K562 (cell line): ENCODE results near the gene TRIM38. TPM values are rescaled to one million over a fixed set of nuclear protein-coding genes. Genes with fewer than 3 reads are reported as not detected.
A peak's percentile ranks its signal among the peaks of the same experiment; 100 is the strongest.

Experiments used
- ATAC-seq: fragments of 200-7000 bp; cut with Tn5 transposase; 3 replicates; pipeline ENCODE4 v1.9.1; 2020; ENCODE audit warnings: moderate library complexity
- BruUV-seq: library from RNA; stranded (reverse); fragments of 400-500 nt; replicated peaks from 2 replicates; lab custom pipeline; 2021; lab: Mats Ljungman, UMichigan
- CTCF ChIA-PET: fragments of 300-600 bp; formaldehyde crosslinking; extraction: SDS; loops from one replicate; lab custom pipeline; 2021; ENCODE audit warnings: low intra/inter-chr PET ratio; lab: Yijun Ruan, JAX
- POLR2A ChIA-PET: fragments of 300-600, 350-650 bp; sonication (Branson Sonifier 250); formaldehyde crosslinking; extraction: SDS; loops from one replicate; lab custom pipeline; 2021; ENCODE audit warnings: antibody characterized with exemption, inconsistent platforms; lab: Yijun Ruan, JAX
- DNase-seq, 4 experiments: peaks; one replicate each; pipeline versions ENCODE4 v3.0.0 to v3.0.0-alpha.2; 2011 to 2018; ENCODE audit warnings: low spot score in 3 of 4, mixed read lengths in 3 of 4; ENCODE audit errors: extremely low read depth in 1 of 4
- FAIRE-seq: peaks from 2 replicates; lab custom pipeline; 2011; peaks lifted over from hg19 to GRCh38; lab: Jason Lieb, UNC
- H2AFZ ChIP-seq: 2 replicates; pipeline ENCODE4 v1.6.0; 2011; ENCODE audit warnings: low read depth, low read length, control low read depth, inconsistent platforms
- H3K27ac ChIP-seq: fragments of 200-600 bp; 3 replicates; pipeline ENCODE4 v1.8.0; 2011; ENCODE audit warnings: low read depth, mild to moderate bottlenecking, control low read depth, inconsistent platforms, low read length, moderate library complexity, mixed read lengths; ENCODE audit errors: extremely low read depth
- H3K27me3 ChIP-seq, 2 experiments: fragments of 300-600 bp in 1 of 2; 2 replicates in 1 of 2; 3 replicates in 1 of 2; pipeline versions ENCODE4 v1.6.0 to v1.8.0; 2011; ENCODE audit warnings: inconsistent platforms in 2 of 2, low read length in 2 of 2, mild to moderate bottlenecking in 1 of 2, mixed read lengths in 1 of 2, moderate library complexity in 1 of 2; ENCODE audit not compliant: control insufficient read depth in 2 of 2, insufficient read depth in 2 of 2
- H3K36me3 ChIP-seq: fragments of 300-600 bp; 3 replicates; pipeline ENCODE4 v1.8.0; 2011; ENCODE audit warnings: mild to moderate bottlenecking, low read length, inconsistent platforms; ENCODE audit not compliant: control insufficient read depth, insufficient read depth
- H3K4me1 ChIP-seq, 2 experiments: fragments of 200-600 bp in 1 of 2; replicated peaks in 1 of 2; 2 replicates in 1 of 2; 3 replicates in 1 of 2; pipeline versions ENCODE4 v1.5.1 to v1.8.0; 2011; ENCODE audit warnings: inconsistent platforms in 2 of 2, low read length in 2 of 2, mild to moderate bottlenecking in 1 of 2, mixed read lengths in 1 of 2, moderate library complexity in 1 of 2; ENCODE audit not compliant: control insufficient read depth in 2 of 2, insufficient read depth in 2 of 2
- H3K4me2 ChIP-seq: 2 replicates; pipeline ENCODE4 v1.6.1; 2011; ENCODE audit warnings: low read length, control low read depth, inconsistent platforms, mixed read lengths; ENCODE audit not compliant: insufficient read depth
- H3K4me3 ChIP-seq: fragments of 200-600 bp; sonication (generic), shearing (Covaris generic); 2 replicates; pipeline ENCODE4 v1.5.1; 2016; ENCODE audit warnings: control low read depth, inconsistent platforms
- H3K79me2 ChIP-seq: fragments of 200-600 bp; 3 replicates; pipeline ENCODE4 v1.8.0; 2011; ENCODE audit warnings: low read length, inconsistent platforms; ENCODE audit not compliant: control insufficient read depth, insufficient read depth
- H3K9ac ChIP-seq, 2 experiments: 2 replicates each; pipeline versions ENCODE4 v1.6.0 to v1.6.1; 2011; ENCODE audit warnings: low read depth in 2 of 2, low read length in 2 of 2, control low read depth in 1 of 2, inconsistent platforms in 1 of 2, mild to moderate bottlenecking in 1 of 2, mixed read lengths in 1 of 2; ENCODE audit not compliant: insufficient read depth in 1 of 2
- H3K9me1 ChIP-seq: one replicate; pipeline ENCODE4 v1.6.0; 2011; ENCODE audit warnings: inconsistent platforms, mild to moderate bottlenecking, low read length, moderate library complexity; ENCODE audit not compliant: control insufficient read depth, insufficient read depth
- H3K9me3 ChIP-seq: replicated peaks from 2 replicates; pipeline ENCODE4 v1.5.1; 2011; ENCODE audit warnings: low read depth, low read length, inconsistent platforms; ENCODE audit not compliant: control insufficient read depth, insufficient read depth
- H4K20me1 ChIP-seq: replicated peaks from 2 replicates; pipeline ENCODE4 v1.6.1; 2011; ENCODE audit warnings: low read length, inconsistent platforms, mixed read lengths; ENCODE audit not compliant: control insufficient read depth, insufficient read depth
- ADNP ChIP-seq: fragments of 200-800 bp; sonication (Bioruptor generic); IDR thresholded peaks from 2 replicates; pipeline ENCODE4 v1.6.1; 2016; ENCODE audit warnings: missing genetic modification characterization, missing compliant biosample characterization
- ETV6 ChIP-seq, 3 experiments: fragments of 150-350 bp in 1 of 3; sonication (generic) in 1 of 3; formaldehyde crosslinking in 1 of 3; IDR thresholded peaks; 2 replicates each; pipeline versions ENCODE4 v1.6.1 to v1.8.0; 2014 to 2022; ENCODE audit warnings: borderline replicate concordance in 2 of 3, low read depth in 2 of 3, antibody characterized with exemption in 1 of 3, low read length in 1 of 3, mild to moderate bottlenecking in 1 of 3, missing genetic modification reagents in 1 of 3
- FOSL1 ChIP-seq: fragments of 200-800 bp; sonication (Bioruptor generic); conservative IDR thresholded peaks from 2 replicates; pipeline ENCODE4 v1.6.1; 2016; ENCODE audit warnings: missing genetic modification characterization, missing compliant biosample characterization
- HMGN3 ChIP-seq: IDR thresholded peaks from 2 replicates; pipeline ENCODE4 v1.6.1; 2011; ENCODE audit warnings: borderline replicate concordance, low read depth, mild to moderate bottlenecking, mixed read lengths, low read length; ENCODE audit not compliant: insufficient read length; ENCODE audit errors: extremely low read depth
- MAZ ChIP-seq, 2 experiments: fragments of 450-650 bp in 1 of 2; sonication (generic) in 1 of 2; formaldehyde crosslinking; IDR thresholded peaks in 1 of 2; conservative IDR thresholded peaks in 1 of 2; 2 replicates each; pipeline versions ENCODE4 v1.4.0 to v1.5.0; 2020; ENCODE audit warnings: mild to moderate bottlenecking in 1 of 2, missing genetic modification reagents in 1 of 2
- MEF2A ChIP-seq: IDR thresholded peaks from 2 replicates; pipeline ENCODE4 v1.6.1; 2011; ENCODE audit warnings: low read depth, mild to moderate bottlenecking, low read length, moderate library complexity; ENCODE audit not compliant: control insufficient read depth
- RAD51 ChIP-seq: fragments of 450-650 bp; IDR thresholded peaks from 2 replicates; pipeline ENCODE4 v1.7.1; 2016; ENCODE audit warnings: low read depth, mild to moderate bottlenecking, borderline replicate concordance
- RBM39 ChIP-seq: fragments of 200-400 bp; formaldehyde crosslinking; optimal IDR thresholded peaks from 2 replicates; pipeline ENCODE3; 2018; ENCODE audit warnings: low read depth, low read length
- SMARCA4 ChIP-seq: fragments of 450-650 bp; IDR thresholded peaks from 2 replicates; pipeline ENCODE4 v1.6.1; 2016
- SRSF9 ChIP-seq: fragments of 200-400 bp; formaldehyde crosslinking; IDR thresholded peaks from 2 replicates; pipeline ENCODE4 v1.6.1; 2017; ENCODE audit warnings: low read depth, low read length, borderline replicate concordance
- TAF1 ChIP-seq: IDR thresholded peaks from 2 replicates; pipeline ENCODE4 v1.6.1; 2011; ENCODE audit warnings: mild to moderate bottlenecking, low read length, moderate library complexity; ENCODE audit not compliant: insufficient read depth, control insufficient read depth, severe bottlenecking; ENCODE audit errors: extremely low read depth
- ZC3H11A ChIP-seq: IDR thresholded peaks from 2 replicates; pipeline ENCODE4 v1.6.1; 2012; ENCODE audit warnings: low read depth, low read length, improper control_type of control experiment
- ZKSCAN1 ChIP-seq: fragments of 150-350 bp; IDR thresholded peaks from 2 replicates; pipeline ENCODE4 v1.6.1; 2016; ENCODE audit warnings: low read depth, low read length
- ZNF184 ChIP-seq: sonication (generic); formaldehyde crosslinking; IDR thresholded peaks from 2 replicates; pipeline ENCODE4 v1.5.0; 2020; ENCODE audit warnings: missing genetic modification reagents
- ZNF274 ChIP-seq: IDR thresholded peaks from 2 replicates; pipeline ENCODE4 v1.6.1; 2011; ENCODE audit warnings: low read depth, mild to moderate bottlenecking, low read length, moderate library complexity, borderline replicate concordance
- ZNF316 ChIP-seq: fragments of 450-650 bp; IDR thresholded peaks from 2 replicates; pipeline ENCODE4 v1.6.1; 2016
- ZNF41 ChIP-seq: fragments of 250-450 bp; sonication (Bioruptor Pico); conservative IDR thresholded peaks from 2 replicates; pipeline ENCODE4 v1.4.0; 2020; ENCODE audit warnings: mild to moderate bottlenecking
- ZNF764 ChIP-seq: fragments of 250-450 bp; sonication (Bioruptor Pico); IDR thresholded peaks from 2 replicates; pipeline ENCODE4 v1.4.0; 2020; ENCODE audit warnings: low read depth, mild to moderate bottlenecking, moderate library complexity
- whole genome bisulfite sequencing: fragments of 100-300 bp; shearing (Covaris generic); methylation state at CpG from one replicate; pipeline ENCODE4 v1.1.6; 2016; ENCODE audit warnings: low coverage, mixed read lengths; ENCODE audit not compliant: insufficient coverage; ENCODE audit errors: missing lambda C conversion rate; 5-methylcytosine and 5-hydroxymethylcytosine counted together
- in situ Hi-C: fragments of 300-500 bp; cut with MboI; formaldehyde crosslinking; loops from 4 replicates; pipeline ENCODE4 v1.15.0; 2018; ENCODE audit warnings: inconsistent platforms, mixed read lengths
- intact Hi-C: fragments of 100-400 bp; cut with micrococcal nuclease; formaldehyde crosslinking; loops from 2 replicates; pipeline ENCODE4 v1.14.2; 2022
- polyA plus RNA-seq, 8 experiments: library from polyadenylated mRNA; depleted of rRNA in 4 of 8; stranded (reverse) in 5 of 8; unstranded in 3 of 8; fragments of >200 nt; fragmentation: Nextera tagmentation in 2 of 8; fragmentation: Illumina TruSeq in 1 of 8; extraction: Ambion mirVana in 2 of 8; extraction: Trizol in 1 of 8; gene quantifications; 2 replicates each; pipeline versions ENCODE4 v1.2.1 to v1.2.3, GENCODE V29; 2011 to 2014; ENCODE audit warnings: inconsistent platforms in 1 of 8, missing spikeins in 1 of 8
- total RNA-seq, 7 experiments: library from RNA; depleted of rRNA in 6 of 7; stranded (reverse); fragments of >200 nt in 6 of 7; fragmentation: Illumina TruSeq in 2 of 7; extraction: Trizol in 2 of 7; gene quantifications; 2 replicates each; pipeline versions ENCODE4 v1.2.1 to v1.2.3, GENCODE V29; 2011 to 2021; ENCODE audit warnings: low replicate concordance in 1 of 7
- TF ChIP-seq, protein P1 (sequence below): IDR thresholded peaks from 2 replicates; pipeline ENCODE4 v1.6.1; 2016; ENCODE audit warnings: missing genetic modification characterization, missing compliant biosample characterization
- TF ChIP-seq, protein P2 (sequence below): fragments of 450-650 bp; formaldehyde crosslinking; IDR thresholded peaks from 2 replicates; pipeline ENCODE4 v1.4.0; 2020; ENCODE audit warnings: mild to moderate bottlenecking, mixed read lengths

Gene TRIM38
- total and polyA plus RNA-seq, 9 of the 15 experiments (the other 6 are each of a cell fraction or from before 2014, with no cell fraction given) = 1.7 to 6.7 (median 6.3) TPM

DNA sequence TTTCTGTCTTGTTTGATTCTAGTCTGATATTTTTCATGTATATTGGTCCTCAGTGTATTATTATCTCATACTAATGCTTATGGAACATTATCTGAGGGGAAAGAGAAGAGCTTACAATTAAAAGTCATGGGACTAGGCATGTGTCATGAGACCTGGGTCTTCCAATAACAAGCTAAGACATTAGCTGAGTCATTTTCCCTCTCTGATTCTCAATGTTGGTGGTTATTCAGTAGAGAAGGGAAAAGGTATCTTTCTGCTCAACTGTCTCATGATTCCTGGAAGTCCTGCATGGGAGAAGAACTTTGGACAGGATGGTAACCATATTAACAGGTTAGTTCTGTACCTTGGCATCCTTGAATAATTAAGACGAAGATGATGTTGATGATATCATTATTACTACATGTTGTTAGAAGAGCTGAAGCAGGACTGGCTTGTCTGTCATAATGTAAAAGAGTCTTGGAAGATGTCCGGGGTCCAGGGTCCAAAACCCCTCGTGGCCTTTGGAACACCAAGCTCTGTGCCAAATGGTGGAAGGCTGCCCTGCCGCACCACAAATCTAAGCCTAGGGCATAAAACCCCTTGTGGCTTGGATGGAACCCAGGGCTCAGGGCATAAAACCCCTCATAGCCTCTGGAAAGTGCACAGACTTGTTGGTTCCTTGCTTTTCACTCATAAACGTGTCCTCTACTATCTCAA is 19.1 kb downstream of the TRIM38 start:
- Histone ChIP-seq H3K4me2 (no peak overlapping the region), H4K20me1 (no peaks in the 10 kb centered on the region), H2AFZ (no peak overlapping the region), H3K27me3 (no peaks in the 10 kb centered on the region), H3K36me3 (peaks cover 46% of the 10 kb centered on the region; the same call in 2 of the 3 replicates), H3K4me3 (no peak overlapping the region), H3K9me1 (no peaks in the 10 kb centered on the region), H3K4me1 (peaks cover 0 to 4% of the 10 kb centered on the region in 2 experiments; a peak in 1 of 5 replicates), H3K9me3 (no peaks in the 10 kb centered on the region), H3K79me2 (no peaks in the 10 kb centered on the region), H3K27ac (no peak overlapping the region), H3K9ac (no peak overlapping the region)
- intact Hi-C loops (no loop called here), in situ Hi-C loops (no loop called here)
- no TSS peak for BruUV-seq
- FAIRE-seq (no peak), ATAC-seq (peak; percentile 57; the same call in 2 of the 3 replicates), DNase-seq (no peak)
- ChIA-PET POLR2A (interaction anchor here (0.6 to 4.2 kb wide), 7 partner anchors 8 to 272 kb away, joined by 3 to 19 read pairs (median 3); a partner anchor contains a TSS), CTCF (no interaction called here)
- 77% methylated on average over 5 of the region's 5 CpGs for WGBS
- no peak for TF ChIP-seq ZNF764 (CRISPR knock-in tag)
- TF ChIP-seq SMARCA4 = no peak
- TF ChIP-seq FOSL1 (tag) = peak; percentile 61
- TF ChIP-seq ETV6 (IDR thresholded peaks at IDR 0.05; ENCODE audit: borderline replicate concordance in 1 of 2, low read depth in 2 of 2, low read length in 1 of 2) = no peak
- TF ChIP-seq ETV6 (CRISPR knock-in tag; IDR thresholded peaks at IDR 0.05; ENCODE audit: borderline replicate concordance) = no peak
- no peak for TF ChIP-seq ZKSCAN1
- no peak for TF ChIP-seq ADNP (tag)
- no peak for TF ChIP-seq HMGN3
- no peak for TF ChIP-seq ZNF274
- TF ChIP-seq MAZ (CRISPR knock-in tag; conservative IDR thresholded peaks at IDR 0.05 in 1 of 2, IDR thresholded peaks at IDR 0.05 in 1 of 2) = no peak
- TF ChIP-seq, protein P1, sequence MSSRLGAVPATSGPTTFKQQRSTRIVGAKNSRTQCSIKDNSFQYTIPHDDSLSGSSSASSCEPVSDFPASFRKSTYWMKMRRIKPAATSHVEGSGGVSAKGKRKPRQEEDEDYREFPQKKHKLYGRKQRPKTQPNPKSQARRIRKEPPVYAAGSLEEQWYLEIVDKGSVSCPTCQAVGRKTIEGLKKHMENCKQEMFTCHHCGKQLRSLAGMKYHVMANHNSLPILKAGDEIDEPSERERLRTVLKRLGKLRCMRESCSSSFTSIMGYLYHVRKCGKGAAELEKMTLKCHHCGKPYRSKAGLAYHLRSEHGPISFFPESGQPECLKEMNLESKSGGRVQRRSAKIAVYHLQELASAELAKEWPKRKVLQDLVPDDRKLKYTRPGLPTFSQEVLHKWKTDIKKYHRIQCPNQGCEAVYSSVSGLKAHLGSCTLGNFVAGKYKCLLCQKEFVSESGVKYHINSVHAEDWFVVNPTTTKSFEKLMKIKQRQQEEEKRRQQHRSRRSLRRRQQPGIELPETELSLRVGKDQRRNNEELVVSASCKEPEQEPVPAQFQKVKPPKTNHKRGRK (tag) = no peak
- TF ChIP-seq ZC3H11A = no peak
- TF ChIP-seq TAF1 = no peak
- TF ChIP-seq MEF2A = no peak
- TF ChIP-seq, protein P2, sequence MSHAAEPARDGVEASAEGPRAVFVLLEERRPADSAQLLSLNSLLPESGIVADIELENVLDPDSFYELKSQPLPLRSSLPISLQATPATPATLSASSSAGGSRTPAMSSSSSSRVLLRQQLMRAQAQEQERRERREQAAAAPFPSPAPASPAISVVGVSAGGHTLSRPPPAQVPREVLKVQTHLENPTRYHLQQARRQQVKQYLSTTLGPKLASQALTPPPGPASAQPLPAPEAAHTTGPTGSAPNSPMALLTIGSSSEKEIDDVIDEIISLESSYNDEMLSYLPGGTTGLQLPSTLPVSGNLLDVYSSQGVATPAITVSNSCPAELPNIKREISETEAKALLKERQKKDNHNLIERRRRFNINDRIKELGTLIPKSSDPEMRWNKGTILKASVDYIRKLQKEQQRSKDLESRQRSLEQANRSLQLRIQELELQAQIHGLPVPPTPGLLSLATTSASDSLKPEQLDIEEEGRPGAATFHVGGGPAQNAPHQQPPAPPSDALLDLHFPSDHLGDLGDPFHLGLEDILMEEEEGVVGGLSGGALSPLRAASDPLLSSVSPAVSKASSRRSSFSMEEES (CRISPR knock-in tag) = peak; percentile 54
- no peak for TF ChIP-seq ZNF41
- no peak for TF ChIP-seq ZNF184 (CRISPR knock-in tag)
- TF ChIP-seq RBM39 = no peak
- peak; percentile 62; the same call in 1 of the 2 replicates for TF ChIP-seq RAD51
- no peak for TF ChIP-seq SRSF9
- peak; percentile 49; the same call in 1 of the 2 replicates for TF ChIP-seq ZNF316
